Stimulated activated CD4-positive, alpha-beta T cell treated with anti-CD3 and anti-CD28 coated beads, Interleukin-2, amount 100 ng/mL, for 4 hours (primary cell): ENCODE data around the gene CD3E.
A peak's percentile ranks its signal among the peaks of the same experiment; 100 is the strongest.
"Not testable (repeated sequence)": the region's sequence is repeated elsewhere in the genome, so short reads cannot be mapped to it uniquely, and the experiment has no call there.

Source experiments
- DNase-seq: peaks from one replicate; pipeline ENCODE4 v3.0.0-alpha.2; 2020; ENCODE audit warnings: low read depth

The CD3E gene

GRCh38 chr11:118291477-118292135 is 12.9 kb upstream of the CD3E start:
- DNase-seq, result no peak

GRCh38 chr11:118294053-118294452 is 10.5 kb upstream of the CD3E start:
- no peak for DNase-seq

GRCh38 chr11:118295199-118295598 is 9.3 kb upstream of the CD3E start:
- no peak for DNase-seq

GRCh38 chr11:118295815-118296454 is 8.6 kb upstream of the CD3E start:
- DNase-seq, result peak; percentile 58

- DNase-seq, result no peak
Measured at GRCh38 chr11:118301600-118302195, 2.8 kb upstream of the CD3E start.

- DNase-seq, result no peak
Measured at GRCh38 chr11:118304227-118304567, 333 bp upstream of the CD3E start.

GRCh38 chr11:118305726-118306125 is 1.2 kb downstream of the CD3E start:
- DNase-seq, result no peak

- DNase-seq, result peak; percentile 42
Measured at GRCh38 chr11:118306556-118306955, 2.0 kb downstream of the CD3E start.

GRCh38 chr11:118308995-118309528 is 4.5 kb downstream of the CD3E start:
- not testable (repeated sequence) for DNase-seq

GRCh38 chr11:118310271-118310670 is 5.7 kb downstream of the CD3E start:
- no peak for DNase-seq

- DNase-seq, result no peak
Measured at GRCh38 chr11:118310781-118311485, 6.4 kb downstream of the CD3E start.

GRCh38 chr11:118311518-118311917 is 7.0 kb downstream of the CD3E start:
- DNase-seq, result no peak

GRCh38 chr11:118312328-118312727 is 7.8 kb downstream of the CD3E start:
- DNase-seq, result no peak

GRCh38 chr11:118313242-118313641 is 8.7 kb downstream of the CD3E start:
- no peak for DNase-seq

- no peak for DNase-seq
Measured at GRCh38 chr11:118314988-118315411, 10.5 kb downstream of the CD3E start.

- DNase-seq, result no peak
Measured at GRCh38 chr11:118318124-118318523, 13.6 kb downstream of the CD3E start.

GRCh38 chr11:118318581-118319336 is 14.2 kb downstream of the CD3E start:
- no peak for DNase-seq

- DNase-seq, result no peak
Measured at GRCh38 chr11:118319337-118319707, 14.8 kb downstream of the CD3E start.

- DNase-seq, result no peak
Measured at GRCh38 chr11:118320515-118320914, 16.0 kb downstream of the CD3E start.

GRCh38 chr11:118321386-118322082 is 17.0 kb downstream of the CD3E start:
- no peak for DNase-seq

- DNase-seq, result no peak
Measured at GRCh38 chr11:118322721-118323120, 18.2 kb downstream of the CD3E start.
